Left lung (tissue), 10 donors: ENCODE measurements around the gene MYBPC3. TPM values are rescaled to one million over a fixed set of nuclear protein-coding genes. Genes with fewer than 3 reads are reported as not detected.

ENCODE experiments used
- ATAC-seq: fragments of 200-7000 bp; cut with Tn5 transposase; one replicate; pipeline ENCODE4 v1.9.1; 2020; ENCODE audit warnings: moderate library complexity
- DNase-seq, 4 donors: peaks; one replicate each; pipeline ENCODE4 v3.0.0-alpha.2; 2013 to 2020
- H3K27ac ChIP-seq, 2 donors: fragments of 200-600 bp; sonication (generic) in 1 of 2; one replicate each; pipeline versions ENCODE4 v1.5.0 to v1.8.0; 2020 to 2021
- H3K27me3 ChIP-seq, 2 donors: fragments of 200-600 bp; sonication (generic) in 1 of 2; one replicate each; pipeline versions ENCODE4 v1.5.0 to v1.8.0; 2020 to 2021
- H3K36me3 ChIP-seq, 2 donors: fragments of 200-600 bp; sonication (generic) in 1 of 2; one replicate each; pipeline versions ENCODE4 v1.5.0 to v1.8.0; 2020 to 2021
- H3K4me1 ChIP-seq, 2 donors: fragments of 200-600 bp; one replicate each; pipeline ENCODE4 v1.8.0; 2021
- H3K4me3 ChIP-seq, 2 donors: fragments of 200-600 bp; sonication (generic) in 1 of 2; one replicate each; pipeline versions ENCODE4 v1.5.0 to v1.8.0; 2020 to 2021; ENCODE audit warnings: mild to moderate bottlenecking in 1 of 2
- H3K9me3 ChIP-seq, 2 donors: fragments of 200-600 bp; sonication (generic) in 1 of 2; one replicate each; pipeline versions ENCODE4 v1.5.0 to v1.8.0; 2020 to 2021
- CTCF ChIP-seq, 2 donors: fragments of 200-600 bp; sonication (generic) in 1 of 2; IDR thresholded peaks; one replicate each; pipeline versions ENCODE4 v1.5.0 to v1.8.0; 2021; ENCODE audit warnings: antibody characterized with exemption in 2 of 2
- intact Hi-C, 2 donors: fragments of 100-400 bp; cut with DNase I; formaldehyde crosslinking; loops; one replicate each; pipeline versions ENCODE4 v1.11.2 to v1.14.2; 2022
- polyA plus RNA-seq, 6 donors: library from polyadenylated mRNA; unstranded; fragments of 120-200 nt; gene quantifications; one replicate each; pipeline ENCODE4 v1.2.1, GENCODE V29; 2013; ENCODE audit not compliant: insufficient read length in 6 of 6
- total RNA-seq, 2 donors: library from RNA; stranded (reverse); fragmentation: NEBNext Ultra II Directional; extraction: Animal tissue kit (Norgen Biotek cat#: 25700); gene quantifications; one replicate each; pipeline ENCODE4 v1.2.1, GENCODE V29; 2021
- donor health status: DM: no; HTN: yes; CAD: no.
- donor health status: DM: no; HTN: no; CAD: no.

The MYBPC3 gene
- total and polyA plus RNA-seq, 8 donors: 0.06 to 2.0 (median 0.25) TPM; not detected in 3

DNA sequence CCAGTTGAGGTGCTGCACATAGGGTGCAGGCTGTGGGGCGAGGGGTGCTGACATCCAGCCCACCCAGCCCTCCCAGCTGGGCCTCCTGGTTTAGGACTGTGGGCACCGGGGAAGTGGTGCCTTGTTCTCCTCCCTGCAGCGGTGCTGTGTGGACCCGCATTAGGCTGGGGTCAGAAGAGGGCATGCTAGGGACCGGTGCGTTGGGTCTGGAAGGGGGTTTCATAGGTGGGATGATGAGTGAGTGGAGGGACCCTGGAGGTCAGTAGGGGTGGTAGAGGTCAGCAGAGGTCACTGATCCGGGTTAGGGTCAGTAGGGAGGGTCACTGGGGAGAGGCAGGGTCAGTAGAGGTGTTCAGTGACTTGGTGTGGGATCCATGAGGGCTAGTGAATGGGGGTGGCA, 6.7 kb upstream of the MYBPC3 start:
- no peak for DNase-seq
- Histone ChIP-seq H3K4me3 (peak overlapping the region in 1 of 2 donors; percentile 4), H3K27me3 (no peaks in the 10 kb centered on the region), H3K27ac (peak overlapping the region in 1 of 2 donors; percentile 43), H3K4me1 (peaks cover 0 to 60% of the 10 kb centered on the region in 2 donors), H3K36me3 (peaks cover 0 to 54% of the 10 kb centered on the region in 2 donors), H3K9me3 (no peaks in the 10 kb centered on the region)
- ATAC-seq: no peak
- no peak for TF ChIP-seq CTCF (IDR thresholded peaks at IDR 0.05)
- intact Hi-C loops: no loop called here

- ATAC-seq (no peak), DNase-seq (no peak)
- TF ChIP-seq CTCF (IDR thresholded peaks at IDR 0.05): no peak
- intact Hi-C loops: no loop called here
- Histone ChIP-seq H3K36me3 (peaks cover 0 to 58% of the 10 kb centered on the region in 2 donors), H3K4me3 (no peak overlapping the region), H3K9me3 (no peaks in the 10 kb centered on the region), H3K27ac (peak overlapping the region in 1 of 2 donors; percentile 43), H3K27me3 (no peaks in the 10 kb centered on the region), H3K4me1 (peaks cover 0 to 57% of the 10 kb centered on the region in 2 donors)
Observed at GRCh38 chr11:47358731-47359051, 6.2 kb upstream of the MYBPC3 start.

DNA sequence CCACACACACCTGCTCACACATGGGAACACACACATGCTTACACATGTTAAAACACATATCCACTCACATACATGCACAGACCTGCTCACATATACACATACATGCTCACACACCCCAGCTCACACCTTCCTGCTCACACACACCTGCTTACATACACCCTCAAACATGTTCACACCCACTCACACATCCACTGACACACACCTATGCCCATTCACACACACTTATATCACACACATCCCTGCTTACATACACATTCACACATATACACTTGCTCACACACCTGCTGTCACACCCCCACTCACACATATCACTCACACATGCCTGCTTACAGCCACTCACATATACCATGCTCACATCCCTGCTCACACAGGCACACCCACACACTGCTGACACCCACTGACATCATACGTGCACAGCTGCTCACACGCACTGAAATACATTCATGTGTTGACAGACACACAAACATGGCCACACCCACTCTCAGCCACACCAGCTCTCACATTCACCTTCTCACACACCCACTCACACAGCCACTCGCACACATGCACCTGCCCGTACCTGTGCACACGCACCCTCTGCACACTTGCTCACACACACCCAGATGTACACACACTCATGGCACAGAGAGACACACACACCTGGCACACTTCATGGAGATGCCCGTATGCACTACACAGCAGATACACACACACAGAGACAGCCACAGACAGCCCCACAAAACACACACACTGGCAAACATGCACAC, 5.7 kb upstream of the MYBPC3 start:
- intact Hi-C loops: no loop called here
- Histone ChIP-seq H3K27ac (no peak overlapping the region), H3K4me3 (no peak overlapping the region), H3K9me3 (no peaks in the 10 kb centered on the region), H3K36me3 (peaks cover 0 to 59% of the 10 kb centered on the region in 2 donors), H3K27me3 (no peaks in the 10 kb centered on the region), H3K4me1 (peaks cover 0 to 52% of the 10 kb centered on the region in 2 donors)
- TF ChIP-seq CTCF (IDR thresholded peaks at IDR 0.05): no peak
- ATAC-seq (no peak), DNase-seq (no peak)

- TF ChIP-seq CTCF (IDR thresholded peaks at IDR 0.05): no peak
- Histone ChIP-seq H3K4me1 (peaks cover 0 to 40% of the 10 kb centered on the region in 2 donors), H3K27me3 (no peaks in the 10 kb centered on the region), H3K4me3 (no peak overlapping the region), H3K27ac (no peak overlapping the region), H3K36me3 (peaks cover 0 to 59% of the 10 kb centered on the region in 2 donors), H3K9me3 (no peaks in the 10 kb centered on the region)
- intact Hi-C loops: no loop called here
- DNase-seq (no peak), ATAC-seq (no peak)
Observed at GRCh38 chr11:47356998-47357329, 4.5 kb upstream of the MYBPC3 start.

- no peaks in the 10 kb centered on the region for H3K27me3 ChIP-seq
- intact Hi-C loops: no loop called here
- TF ChIP-seq CTCF (IDR thresholded peaks at IDR 0.05): no peak
- peaks cover 0 to 59% of the 10 kb centered on the region in 2 donors for H3K36me3 ChIP-seq
- ATAC-seq (no peak), DNase-seq (no peak)
- no peaks in the 10 kb centered on the region for H3K9me3 ChIP-seq
- no peak overlapping the region for H3K27ac ChIP-seq
- no peak overlapping the region for H3K4me3 ChIP-seq
- H3K4me1 ChIP-seq: peaks cover 0 to 34% of the 10 kb centered on the region in 2 donors
Observed at GRCh38 chr11:47356129-47356997, 3.9 kb upstream of the MYBPC3 start.
